Measurements from ENCODE around the gene CECR2.

- no peak for TF ChIP-seq ZBTB7A (IDR thresholded peaks at IDR 0.05; ENCODE audit: low read depth)
- TF ChIP-seq EP300 (IDR thresholded peaks at IDR 0.05; ENCODE audit: borderline replicate concordance), result no peak
These were observed 61.2 kb downstream of the CECR2 start for GRCh38 chr22:17430412-17430811.
